Neuronal stem cell (in vitro differentiated cells): ENCODE data around the gene KCTD5.

ENCODE experiments used
- DNase-seq: peaks from one replicate; pipeline ENCODE4 v3.0.0-alpha.2; 2013; ENCODE audit warnings: low spot score
- H2AFZ ChIP-seq: one replicate; pipeline ENCODE4 v1.6.1; 2013; ENCODE audit warnings: mild to moderate bottlenecking, low read length, inconsistent platforms
- H2AK5ac ChIP-seq: 2 replicates; pipeline ENCODE4 v1.6.1; 2013; ENCODE audit warnings: low read depth, mild to moderate bottlenecking, inconsistent platforms, low read length, moderate library complexity, mixed read lengths
- H2BK120ac ChIP-seq: 2 replicates; pipeline ENCODE4 v1.6.1; 2013; ENCODE audit warnings: low read depth, mild to moderate bottlenecking, inconsistent platforms, low read length, moderate library complexity, mixed read lengths
- H2BK12ac ChIP-seq: one replicate; pipeline ENCODE4 v1.6.1; 2013; ENCODE audit warnings: low read length, inconsistent platforms
- H2BK15ac ChIP-seq: 2 replicates; pipeline ENCODE4 v1.6.1; 2013; ENCODE audit warnings: mild to moderate bottlenecking, low read length, inconsistent platforms, mixed read lengths
- H2BK5ac ChIP-seq: one replicate; pipeline ENCODE4 v1.6.1; 2013; ENCODE audit warnings: inconsistent platforms, mild to moderate bottlenecking, low read length, moderate library complexity
- H3K14ac ChIP-seq: one replicate; pipeline ENCODE4 v1.6.1; 2013; ENCODE audit warnings: low read length, inconsistent platforms
- H3K18ac ChIP-seq: 2 replicates; pipeline ENCODE4 v1.6.1; 2013; ENCODE audit warnings: low read length, inconsistent platforms
- H3K23ac ChIP-seq: 2 replicates; pipeline ENCODE4 v1.6.1; 2013; ENCODE audit warnings: low read depth, mild to moderate bottlenecking, mixed read lengths, low read length, inconsistent platforms; ENCODE audit not compliant: poor library complexity
- H3K27ac ChIP-seq: replicated peaks from 3 replicates; pipeline ENCODE4 v1.5.1; 2013; ENCODE audit warnings: low read length, inconsistent platforms
- H3K27me3 ChIP-seq, 3 experiments: 2 replicates each; pipeline ENCODE4 v1.6.1; 2013; ENCODE audit warnings: low read length in 3 of 3, mild to moderate bottlenecking in 2 of 3, inconsistent platforms in 1 of 3, low read depth in 1 of 3, mixed read lengths in 1 of 3, moderate library complexity in 1 of 3; ENCODE audit not compliant: control insufficient read depth in 3 of 3, insufficient read depth in 3 of 3
- H3K36me3 ChIP-seq, 2 donors: replicated peaks in 1 of 2; 2 replicates each; pipeline ENCODE4 v1.6.1; 2013; ENCODE audit warnings: low read length in 2 of 2; ENCODE audit not compliant: control insufficient read depth in 2 of 2, insufficient read depth in 2 of 2
- H3K4ac ChIP-seq: 2 replicates; pipeline ENCODE4 v1.6.1; 2013; ENCODE audit warnings: inconsistent platforms, mild to moderate bottlenecking, low read length, moderate library complexity
- H3K4me1 ChIP-seq, 2 donors: 1 replicate in 1 of 2; 2 replicates in 1 of 2; pipeline ENCODE4 v1.6.1; 2013; ENCODE audit warnings: low read length in 2 of 2, low read depth in 1 of 2; ENCODE audit not compliant: control insufficient read depth in 2 of 2, insufficient read depth in 1 of 2
- H3K4me2 ChIP-seq: one replicate; pipeline ENCODE4 v1.6.1; 2013; ENCODE audit warnings: mild to moderate bottlenecking, low read length, inconsistent platforms; ENCODE audit not compliant: insufficient read depth, poor library complexity, severe bottlenecking
- H3K4me3 ChIP-seq, 2 donors: 2 replicates each; pipeline ENCODE4 v1.5.1; 2013; ENCODE audit warnings: low read length in 2 of 2, mild to moderate bottlenecking in 2 of 2, inconsistent platforms in 1 of 2, moderate library complexity in 1 of 2
- H3K79me1 ChIP-seq: one replicate; pipeline ENCODE4 v1.6.1; 2013; ENCODE audit warnings: low read depth, mild to moderate bottlenecking, inconsistent platforms, low read length, moderate library complexity
- H3K9ac ChIP-seq: one replicate; pipeline ENCODE4 v1.6.1; 2013; ENCODE audit warnings: mild to moderate bottlenecking, low read depth, low read length, inconsistent platforms; ENCODE audit not compliant: poor library complexity
- H3K9me3 ChIP-seq, 2 donors: replicated peaks in 1 of 2; 2 replicates each; pipeline versions ENCODE3 to v1.6.1; 2013; ENCODE audit warnings: low read length in 2 of 2, mild to moderate bottlenecking in 2 of 2, inconsistent platforms in 1 of 2, low read depth in 1 of 2, mixed read lengths in 1 of 2, moderate library complexity in 1 of 2; ENCODE audit not compliant: control insufficient read depth in 2 of 2, insufficient read depth in 1 of 2
- H4K8ac ChIP-seq: one replicate; pipeline ENCODE4 v1.6.1; 2013; ENCODE audit warnings: low read depth, mild to moderate bottlenecking, inconsistent platforms, low read length, moderate library complexity
- H4K91ac ChIP-seq: one replicate; pipeline ENCODE4 v1.6.1; 2013; ENCODE audit warnings: low read length, low read depth, mild to moderate bottlenecking, inconsistent platforms; ENCODE audit not compliant: poor library complexity
- WGBS, 2 donors: extraction: QIAGEN DNeasy Blood & Tissue Kit; methylation state at CpG; one replicate each; pipeline ENCODE4 v1.1.7; 2013; ENCODE audit warnings: missing lambda C conversion rate in 2 of 2, mixed read lengths in 1 of 2; ENCODE audit not compliant: insufficient read length in 2 of 2, insufficient replicate concordance in 1 of 2; ENCODE audit errors: extremely low coverage in 2 of 2; 5-methylcytosine and 5-hydroxymethylcytosine counted together

The KCTD5 gene

DNA sequence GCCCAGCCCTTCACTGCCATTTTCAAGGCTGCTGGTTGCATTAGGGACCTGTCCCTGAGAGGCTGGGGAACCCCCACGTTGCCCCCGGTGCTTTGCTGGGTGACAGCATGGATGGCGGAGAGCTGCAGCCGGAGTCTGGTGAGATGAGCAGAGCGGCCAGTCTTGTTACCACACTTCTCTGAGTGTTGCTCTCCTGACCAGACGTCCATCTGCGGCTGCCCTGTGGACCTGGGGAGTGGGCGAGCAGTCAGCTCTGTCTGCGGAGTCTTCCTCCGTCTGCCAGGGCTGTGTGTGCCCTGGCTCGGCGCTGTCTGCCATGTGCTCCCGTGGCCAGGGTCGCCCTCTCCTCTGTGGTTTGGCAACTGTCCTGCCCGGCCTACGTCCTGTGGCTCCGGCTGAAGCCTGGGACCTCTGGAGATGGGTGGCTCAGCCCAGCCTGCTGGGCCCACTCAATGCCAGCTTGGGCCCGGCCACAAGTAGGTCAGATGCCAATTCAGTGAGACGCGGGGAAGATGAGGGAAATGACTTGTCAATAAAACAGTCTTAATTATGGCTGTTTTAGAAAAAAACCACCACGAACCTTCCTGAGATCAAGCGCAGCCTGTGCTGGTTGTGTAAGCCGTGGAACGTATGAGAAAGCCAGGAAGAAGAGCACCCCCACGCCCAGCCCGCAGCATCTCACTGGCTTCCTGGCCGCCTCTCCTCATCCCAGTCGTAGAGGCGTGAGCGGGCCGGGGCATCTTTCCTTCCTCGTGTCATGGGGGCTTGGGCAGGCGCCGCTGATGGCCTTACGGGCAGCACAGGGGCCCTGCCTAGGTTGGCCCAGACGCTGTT lies 7.9 kb downstream of the KCTD5 start:
- Histone ChIP-seq H4K91ac (no peak overlapping the region), H3K9me3 (no peaks in the 10 kb centered on the region), H3K36me3 (peaks cover 0 to 19% of the 10 kb centered on the region in 2 donors), H2AFZ (no peak overlapping the region), H3K27ac (no peak overlapping the region), H2BK5ac (no peak overlapping the region), H3K4ac (no peak overlapping the region), H3K23ac (no peak overlapping the region), H3K4me1 (peaks cover 5 to 8% of the 10 kb centered on the region in 2 donors), H2BK15ac (no peak overlapping the region), H3K4me3 (peak overlapping the region in 1 of 2 donors; percentile 65), H2AK5ac (no peak overlapping the region), H2BK120ac (no peak overlapping the region), H3K18ac (no peak overlapping the region), H3K27me3 (no peaks in the 10 kb centered on the region), H4K8ac (no peak overlapping the region), H3K79me1 (peaks cover 21% of the 10 kb centered on the region), H2BK12ac (peak overlapping the region; percentile 41), H3K9ac (no peak overlapping the region), H3K14ac (no peak overlapping the region), H3K4me2 (no peak overlapping the region)
- DNase-seq: no peak
- no CpG with 5 or more reads among the region's 36 CpGs for WGBS, 2 donors

- no peak overlapping the region for H2AFZ ChIP-seq
- no CpG with 5 or more reads among the region's 11 CpGs for WGBS, 2 donors
- no peak overlapping the region for H3K4me2 ChIP-seq
- no peak overlapping the region for H2BK120ac ChIP-seq
- no peak overlapping the region for H3K14ac ChIP-seq
- H3K36me3 ChIP-seq: peaks cover 0 to 19% of the 10 kb centered on the region in 2 donors
- no peak overlapping the region for H3K27ac ChIP-seq
- H2BK12ac ChIP-seq: no peak overlapping the region
- H3K23ac ChIP-seq: no peak overlapping the region
- H4K91ac ChIP-seq: no peak overlapping the region
- no peak overlapping the region for H3K9ac ChIP-seq
- H3K4ac ChIP-seq: no peak overlapping the region
- peaks cover 21% of the 10 kb centered on the region for H3K79me1 ChIP-seq
- no peak overlapping the region for H3K18ac ChIP-seq
- no peak overlapping the region for H3K4me3 ChIP-seq
- no peaks in the 10 kb centered on the region for H3K27me3 ChIP-seq
- no peak for DNase-seq
- no peak overlapping the region for H2AK5ac ChIP-seq
- H3K4me1 ChIP-seq: peaks cover 5 to 8% of the 10 kb centered on the region in 2 donors
- no peak overlapping the region for H4K8ac ChIP-seq
- H2BK15ac ChIP-seq: no peak overlapping the region
- H3K9me3 ChIP-seq: no peaks in the 10 kb centered on the region
- H2BK5ac ChIP-seq: no peak overlapping the region
Measured at GRCh38 chr16:2690852-2691251, 8.5 kb downstream of the KCTD5 start.

DNA sequence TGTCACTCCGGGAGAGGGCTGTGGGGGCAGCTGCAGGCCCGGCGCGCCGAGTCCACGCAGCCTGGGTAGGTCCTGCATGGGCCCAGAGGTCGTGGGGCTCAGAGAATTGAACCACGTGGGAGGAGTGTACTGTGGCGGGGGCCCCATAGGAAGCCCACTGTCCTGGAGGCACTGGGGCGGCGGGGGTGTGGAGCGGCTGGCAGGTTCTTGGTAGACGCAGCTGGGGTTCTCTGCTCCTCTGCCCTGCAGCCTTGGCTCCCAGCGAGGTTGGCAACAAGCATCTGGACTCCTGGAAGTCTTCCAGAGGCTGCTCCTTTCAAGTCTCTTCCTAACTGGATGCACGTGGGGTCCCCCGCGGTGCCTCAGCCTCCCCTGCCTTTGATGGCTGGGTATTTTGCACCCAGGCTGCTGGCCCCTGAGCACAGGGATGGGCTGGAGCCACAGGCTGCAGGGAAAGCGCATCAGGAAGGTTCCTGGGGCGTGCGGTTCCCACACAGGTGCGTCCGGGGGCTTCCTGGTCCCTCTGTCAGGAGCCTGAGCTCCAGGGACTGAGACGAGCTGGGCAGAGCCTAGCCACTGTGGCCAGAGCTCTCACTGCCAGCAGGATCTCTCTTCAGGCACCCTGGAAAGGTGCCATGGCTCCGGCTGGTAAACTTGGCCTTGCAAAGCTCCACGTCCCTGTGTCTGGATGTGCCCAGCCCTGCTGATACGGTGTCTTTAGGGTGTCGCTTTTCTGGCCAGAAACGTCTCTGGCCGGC lies 9.3 kb downstream of the KCTD5 start:
- H2AFZ ChIP-seq: no peak overlapping the region
- peak overlapping the region; percentile 35 for H3K23ac ChIP-seq
- H3K27ac ChIP-seq: no peak overlapping the region
- no peak overlapping the region for H2BK12ac ChIP-seq
- no peak overlapping the region for H2BK15ac ChIP-seq
- no peak overlapping the region for H3K4me3 ChIP-seq
- no peak overlapping the region for H2AK5ac ChIP-seq
- no peak overlapping the region for H2BK120ac ChIP-seq
- no peaks in the 10 kb centered on the region for H3K9me3 ChIP-seq
- peaks cover 5 to 8% of the 10 kb centered on the region in 2 donors for H3K4me1 ChIP-seq
- peaks cover 0 to 20% of the 10 kb centered on the region in 2 donors for H3K36me3 ChIP-seq
- no peaks in the 10 kb centered on the region for H3K27me3 ChIP-seq
- H2BK5ac ChIP-seq: peak overlapping the region; percentile 66
- H4K91ac ChIP-seq: no peak overlapping the region
- peaks cover 21% of the 10 kb centered on the region for H3K79me1 ChIP-seq
- no peak for DNase-seq
- H3K14ac ChIP-seq: no peak overlapping the region
- no peak overlapping the region for H3K4me2 ChIP-seq
- no peak overlapping the region for H3K18ac ChIP-seq
- no peak overlapping the region for H3K4ac ChIP-seq
- no CpG with 5 or more reads among the region's 29 CpGs for WGBS, 2 donors
- peak overlapping the region; percentile 43 for H4K8ac ChIP-seq
- no peak overlapping the region for H3K9ac ChIP-seq
